OCI-LY1 (cell line): Measurements from ENCODE around the gene GMPS.

Source experiments
- CTCF ChIP-seq: fragments of 200-600 bp; sonication (generic), shearing (Covaris generic); IDR thresholded peaks from 2 replicates; pipeline ENCODE4 v1.5.1; 2017; ENCODE audit warnings: mild to moderate bottlenecking, antibody characterized with exemption, low read length, moderate library complexity, mixed read lengths
- EZH2 ChIP-seq: fragments of 200-600 bp; sonication (generic), shearing (Covaris generic); IDR thresholded peaks from 2 replicates; pipeline ENCODE4 v1.8.0; 2017; ENCODE audit warnings: borderline replicate concordance, mixed run types, mild to moderate bottlenecking, antibody characterized with exemption, low read length, moderate library complexity, mixed read lengths

GRCh38 chr3:155912579-155913190, 42.2 kb downstream of the GMPS start:
- no peak for TF ChIP-seq CTCF
- no peak for TF ChIP-seq EZH2
